Fibroblast of lung (primary cell): ENCODE results near the gene PLA2G1B. TPM values are rescaled to one million over a fixed set of nuclear protein-coding genes. Genes with fewer than 3 reads are reported as not detected.

Source experiments
- DNase-seq, 2 donors: peaks; one replicate each; pipeline versions ENCODE4 v3.0.0 to v3.0.0-alpha.2; 2010; ENCODE audit warnings: low read depth in 2 of 2
- H2AFZ ChIP-seq: 2 replicates; pipeline ENCODE4 v1.5.1; 2012; ENCODE audit warnings: low read length, control low read depth, inconsistent platforms
- H3K27ac ChIP-seq: 2 replicates; pipeline ENCODE4 v1.5.1; 2011; ENCODE audit warnings: low read length, control low read depth; ENCODE audit not compliant: insufficient read depth
- H3K27me3 ChIP-seq: 2 replicates; pipeline ENCODE4 v1.5.1; 2011; ENCODE audit warnings: mild to moderate bottlenecking, low read length; ENCODE audit not compliant: control insufficient read depth, insufficient read depth
- H3K36me3 ChIP-seq: 2 replicates; pipeline ENCODE4 v1.5.1; 2011; ENCODE audit warnings: low read length; ENCODE audit not compliant: control insufficient read depth, insufficient read depth
- H3K4me1 ChIP-seq: 2 replicates; pipeline ENCODE4 v1.5.1; 2011; ENCODE audit warnings: low read length; ENCODE audit not compliant: control insufficient read depth, insufficient read depth; ENCODE audit errors: extremely low read depth
- H3K4me2 ChIP-seq: 2 replicates; pipeline ENCODE4 v1.5.1; 2011; ENCODE audit warnings: low read length, control low read depth; ENCODE audit not compliant: insufficient read depth; ENCODE audit errors: extremely low read depth
- H3K4me3 ChIP-seq, 4 experiments: fragments of 200-600 bp in 1 of 4; sonication (generic) in 1 of 4; replicated peaks in 1 of 4; 2 replicates each; pipeline ENCODE4 v1.5.1; 2011 to 2016; ENCODE audit warnings: low read length in 4 of 4, low read depth in 3 of 4, mild to moderate bottlenecking in 3 of 4, control low read depth in 2 of 4, inconsistent platforms in 1 of 4, mixed read lengths in 1 of 4; ENCODE audit not compliant: insufficient read depth in 1 of 4; ENCODE audit errors: control extremely low read depth in 1 of 4
- H3K79me2 ChIP-seq: 2 replicates; pipeline ENCODE4 v1.5.1; 2012; ENCODE audit warnings: mild to moderate bottlenecking, low read length, inconsistent platforms; ENCODE audit not compliant: control insufficient read depth, insufficient read depth
- H3K9ac ChIP-seq: 2 replicates; pipeline ENCODE4 v1.5.1; 2011; ENCODE audit warnings: mild to moderate bottlenecking, low read length, control low read depth; ENCODE audit not compliant: insufficient read depth
- H3K9me3 ChIP-seq: 2 replicates; pipeline ENCODE4 v1.5.1; 2012; ENCODE audit warnings: low read depth, low read length; ENCODE audit not compliant: control insufficient read depth, insufficient read depth
- H4K20me1 ChIP-seq: 2 replicates; pipeline ENCODE4 v1.5.1; 2011; ENCODE audit warnings: low read length; ENCODE audit not compliant: control insufficient read depth, insufficient read depth; ENCODE audit errors: extremely low read depth
- CTCF ChIP-seq, 2 donors: IDR thresholded peaks in 1 of 2; conservative IDR thresholded peaks in 1 of 2; 1 replicate in 1 of 2; 2 replicates in 1 of 2; pipeline ENCODE4 v1.5.1; 2011 to 2012; ENCODE audit warnings: low read length in 2 of 2, control low read depth in 1 of 2, inconsistent platforms in 1 of 2, low read depth in 1 of 2, mild to moderate bottlenecking in 1 of 2
- EZH2 ChIP-seq: IDR thresholded peaks from 2 replicates; pipeline ENCODE4 v1.5.1; 2012; ENCODE audit warnings: low read length, control low read depth, mild to moderate bottlenecking; ENCODE audit errors: missing control alignments
- polyA plus RNA-seq, 2 donors: library from polyadenylated mRNA; depleted of rRNA in 1 of 2; stranded (reverse) in 1 of 2; unstranded in 1 of 2; fragments of >200 nt; gene quantifications; 2 replicates each; pipeline ENCODE4 v1.2.1, GENCODE V29; 2011 to 2012; ENCODE audit warnings: missing spikeins in 1 of 2
- total RNA-seq: library from RNA; depleted of rRNA; stranded (reverse); fragments of >200 nt; gene quantifications from 2 replicates; pipeline ENCODE4 v1.2.1, GENCODE V29; 2014

PLA2G1B gene
- total and polyA plus RNA-seq, 2 donors (not counting 1 experiment from before 2014, with no cell fraction given), result 0.20 TPM; not detected in 1

GRCh38 chr12:120369603-120370342 is 42.2 kb upstream of the PLA2G1B start:
- H3K9ac ChIP-seq, result no peak overlapping the region
- no peaks in the 10 kb centered on the region for H3K36me3 ChIP-seq
- no peak for DNase-seq
- H4K20me1 ChIP-seq, result no peaks in the 10 kb centered on the region
- H3K9me3 ChIP-seq, result no peaks in the 10 kb centered on the region
- no peak overlapping the region for H2AFZ ChIP-seq
- peaks cover 51% of the 10 kb centered on the region for H3K27me3 ChIP-seq
- H3K79me2 ChIP-seq, result no peaks in the 10 kb centered on the region
- H3K4me3 ChIP-seq, result peak overlapping the region in 1 of 4 experiments; percentile 16
- H3K4me1 ChIP-seq, result no peaks in the 10 kb centered on the region
- TF ChIP-seq EZH2 (peak; percentile 99), CTCF (conservative IDR thresholded peaks at IDR 0.05 in 1 of 2, IDR thresholded peaks at IDR 0.05 in 1 of 2; ENCODE audit: low read depth in 1 of 2, low read length in 2 of 2) (no peak)
- H3K4me2 ChIP-seq, result no peak overlapping the region
- H3K27ac ChIP-seq, result no peak overlapping the region

GRCh38 chr12:120368789-120369602 is 41.4 kb upstream of the PLA2G1B start, which contains the start of gene MSI1:
Gene MSI1 (minus strand): TSS chr12:120369164. CDS start chr12:120369091, 73 bp downstream.
- Histone ChIP-seq H3K4me1 (no peaks in the 10 kb centered on the region), H4K20me1 (no peaks in the 10 kb centered on the region), H3K4me3 (peak within 1 kb of the TSS in 1 of 4 experiments; percentile 16), H3K9ac (no peak within 1 kb of the TSS), H3K4me2 (no peak within 1 kb of the TSS), H2AFZ (no peak within 1 kb of the TSS), H3K27me3 (peaks cover 50% of the 10 kb centered on the region), H3K27ac (no peak within 1 kb of the TSS), H3K79me2 (no peaks in the 10 kb centered on the region), H3K9me3 (no peaks in the 10 kb centered on the region), H3K36me3 (no peaks in the 10 kb centered on the region)
- no peak for DNase-seq
- TF ChIP-seq CTCF (conservative IDR thresholded peaks at IDR 0.05 in 1 of 2, IDR thresholded peaks at IDR 0.05 in 1 of 2; ENCODE audit: low read depth in 1 of 2, low read length in 2 of 2) (no peak), EZH2 (no peak)
